Stimulated activated CD4-positive, alpha-beta T cell treated with anti-CD3 and anti-CD28 coated beads, Interleukin-4, amount 100 ng/mL, for 4 hours (primary cell): Measurements from ENCODE around the gene WDR46.
"Not testable (repeated sequence)": the region's sequence is repeated elsewhere in the genome, so short reads cannot be mapped to it uniquely, and the experiment has no call there.

Source experiments
- DNase-seq, 2 experiments: peaks; one replicate each; pipeline ENCODE4 v3.0.0-alpha.2; 2020

Gene WDR46

GRCh38 chr6:33286946-33287914 is 1.8 kb downstream of the WDR46 start:
- DNase-seq, result no peak

DNA sequence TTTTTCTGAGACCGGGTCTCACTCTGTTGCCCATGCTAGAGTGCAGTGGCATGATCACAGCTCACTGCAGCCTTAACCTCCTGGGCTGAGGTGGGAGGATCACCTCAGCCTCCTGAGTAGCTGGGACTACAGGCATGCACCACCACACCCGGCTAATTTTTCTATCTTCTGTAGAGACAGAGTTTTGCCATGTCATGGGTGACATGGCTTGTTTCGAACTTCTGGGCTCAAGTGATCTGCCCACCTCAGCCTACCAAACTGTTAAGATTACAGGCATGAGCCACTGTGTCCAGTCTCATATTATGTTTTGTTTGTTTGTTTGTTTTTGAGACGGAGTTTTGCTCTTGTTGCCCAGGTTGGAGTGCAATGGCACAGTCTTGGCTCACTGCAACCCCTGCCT is 3.8 kb downstream of the WDR46 start:
- not testable (repeated sequence) for DNase-seq

DNA sequence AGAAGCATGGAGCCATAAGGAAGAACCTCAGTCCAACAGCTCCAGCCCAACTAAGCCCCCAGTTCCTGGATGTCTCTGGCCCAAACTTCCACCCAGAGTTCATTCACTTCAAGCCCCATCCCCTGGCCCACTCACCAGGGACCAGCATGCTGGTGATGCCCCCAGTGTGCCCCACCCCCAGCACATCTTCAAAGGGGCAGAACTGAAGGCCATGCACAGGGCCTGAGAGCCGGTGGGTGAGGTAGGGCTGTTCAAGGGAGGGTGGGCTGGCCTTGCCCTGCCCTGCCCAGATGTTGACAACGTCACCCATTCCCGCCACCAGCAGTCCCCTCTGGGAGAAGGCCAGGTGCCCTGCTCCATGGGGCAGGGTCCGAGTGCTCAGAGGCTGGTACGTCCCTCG is 8.5 kb downstream of the WDR46 start:
- DNase-seq, result no peak

- DNase-seq, result no peak
Observed at GRCh38 chr6:33279971-33280511, 9.0 kb downstream of the WDR46 start.

- DNase-seq, result no peak
Observed at GRCh38 chr6:33279257-33279695, 9.8 kb downstream of the WDR46 start.

GRCh38 chr6:33278810-33279209 is 10.2 kb downstream of the WDR46 start:
- no peak for DNase-seq

DNA sequence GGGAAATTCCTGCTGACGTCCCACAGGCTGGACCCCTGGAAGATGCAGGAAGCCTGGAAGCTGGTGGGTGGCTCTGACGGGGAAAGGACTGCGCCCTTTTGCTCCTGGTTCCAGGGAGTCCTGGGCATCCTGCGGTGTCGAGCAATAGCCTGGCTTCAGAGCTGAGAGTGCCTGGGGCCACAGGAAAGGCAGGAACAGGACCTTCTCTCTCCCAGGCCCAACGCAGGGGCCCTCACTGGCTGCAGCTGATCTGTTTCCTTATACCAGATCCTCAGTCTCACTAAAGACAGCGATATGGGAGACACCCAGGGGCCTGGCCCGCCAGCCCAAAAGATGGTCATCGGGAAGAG is 10.7 kb downstream of the WDR46 start:
- no peak for DNase-seq

- DNase-seq, result peak in 1 of 2 experiments; percentile 21
Observed at GRCh38 chr6:33277663-33278391, 11.2 kb downstream of the WDR46 start.

DNA sequence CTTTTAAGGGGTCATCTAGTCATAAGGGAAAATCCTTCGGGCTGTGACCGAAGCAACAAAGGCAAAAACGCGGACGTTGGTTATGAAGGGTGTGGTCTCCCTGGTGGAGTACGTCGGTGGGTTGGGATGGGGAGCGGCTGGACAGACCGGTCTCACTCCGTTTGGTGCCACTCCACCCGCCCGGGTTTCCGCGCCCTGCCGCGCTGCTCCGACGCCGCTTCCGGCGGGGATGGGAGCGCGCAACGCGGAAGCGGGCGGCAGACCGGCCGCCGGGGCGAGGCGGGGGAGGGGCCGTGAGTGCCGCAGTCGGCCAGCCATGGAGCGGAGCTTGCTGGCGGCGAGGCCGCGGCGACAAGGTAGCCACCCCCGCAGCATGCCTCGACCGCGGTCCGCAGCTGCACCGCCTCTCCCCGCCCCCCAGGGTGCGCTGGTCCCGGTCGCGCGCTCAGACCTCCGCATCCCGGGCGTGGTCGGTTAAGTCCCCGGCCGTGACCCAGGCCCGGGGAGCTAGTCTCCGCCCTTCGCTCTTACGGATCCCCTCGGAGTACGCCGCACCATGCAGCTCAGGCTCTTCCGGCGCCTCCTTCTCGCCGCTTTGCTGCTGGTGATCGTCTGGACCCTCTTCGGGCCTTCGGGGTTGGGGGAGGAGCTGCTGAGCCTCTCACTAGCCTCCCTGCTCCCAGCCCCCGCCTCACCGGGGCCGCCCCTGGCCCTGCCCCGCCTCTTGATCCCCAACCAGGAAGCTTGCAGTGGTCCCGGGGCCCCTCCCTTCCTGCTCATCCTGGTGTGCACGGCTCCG is 12.0 kb downstream of the WDR46 start, which contains the start of gene B3GALT4:
TSS of gene B3GALT4 (plus strand) at position 260 of the 799 bp plus-strand sequence. CDS start at position 557, 297 bp downstream.
- peak; percentile 63 to 76 for DNase-seq

GRCh38 chr6:33276581-33276863 is 12.5 kb downstream of the WDR46 start:
- DNase-seq, result no peak

DNA sequence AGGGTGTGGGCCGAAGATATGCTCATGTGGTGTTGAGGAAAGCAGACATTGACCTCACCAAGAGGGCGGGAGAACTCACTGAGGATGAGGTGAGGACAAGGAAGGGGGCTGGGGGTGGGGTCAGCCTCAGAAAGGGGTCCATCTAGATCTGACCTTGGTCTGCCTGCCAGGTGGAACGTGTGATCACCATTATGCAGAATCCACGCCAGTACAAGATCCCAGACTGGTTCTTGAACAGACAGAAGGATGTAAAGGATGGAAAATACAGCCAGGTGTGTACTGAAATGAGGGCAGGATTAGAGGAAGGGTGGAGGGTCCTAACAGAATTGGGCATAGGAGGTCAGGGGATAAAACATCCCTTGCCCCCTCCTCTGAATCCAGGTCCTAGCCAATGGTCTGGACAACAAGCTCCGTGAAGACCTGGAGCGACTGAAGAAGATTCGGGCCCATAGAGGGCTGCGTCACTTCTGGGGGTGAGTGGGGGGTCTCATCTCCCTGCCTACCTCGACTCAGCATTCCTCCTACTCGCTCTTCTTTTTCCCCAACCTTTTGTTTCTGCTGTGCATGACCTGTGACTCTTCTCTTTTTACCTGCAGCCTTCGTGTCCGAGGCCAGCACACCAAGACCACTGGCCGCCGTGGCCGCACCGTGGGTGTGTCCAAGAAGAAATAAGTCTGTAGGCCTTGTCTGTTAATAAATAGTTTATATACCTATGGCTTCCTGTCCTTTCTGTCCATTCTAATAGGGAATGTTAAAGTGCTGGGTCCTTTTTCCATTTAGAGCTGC is 13.1 kb downstream of the WDR46 start:
- not testable (repeated sequence) for DNase-seq

DNA sequence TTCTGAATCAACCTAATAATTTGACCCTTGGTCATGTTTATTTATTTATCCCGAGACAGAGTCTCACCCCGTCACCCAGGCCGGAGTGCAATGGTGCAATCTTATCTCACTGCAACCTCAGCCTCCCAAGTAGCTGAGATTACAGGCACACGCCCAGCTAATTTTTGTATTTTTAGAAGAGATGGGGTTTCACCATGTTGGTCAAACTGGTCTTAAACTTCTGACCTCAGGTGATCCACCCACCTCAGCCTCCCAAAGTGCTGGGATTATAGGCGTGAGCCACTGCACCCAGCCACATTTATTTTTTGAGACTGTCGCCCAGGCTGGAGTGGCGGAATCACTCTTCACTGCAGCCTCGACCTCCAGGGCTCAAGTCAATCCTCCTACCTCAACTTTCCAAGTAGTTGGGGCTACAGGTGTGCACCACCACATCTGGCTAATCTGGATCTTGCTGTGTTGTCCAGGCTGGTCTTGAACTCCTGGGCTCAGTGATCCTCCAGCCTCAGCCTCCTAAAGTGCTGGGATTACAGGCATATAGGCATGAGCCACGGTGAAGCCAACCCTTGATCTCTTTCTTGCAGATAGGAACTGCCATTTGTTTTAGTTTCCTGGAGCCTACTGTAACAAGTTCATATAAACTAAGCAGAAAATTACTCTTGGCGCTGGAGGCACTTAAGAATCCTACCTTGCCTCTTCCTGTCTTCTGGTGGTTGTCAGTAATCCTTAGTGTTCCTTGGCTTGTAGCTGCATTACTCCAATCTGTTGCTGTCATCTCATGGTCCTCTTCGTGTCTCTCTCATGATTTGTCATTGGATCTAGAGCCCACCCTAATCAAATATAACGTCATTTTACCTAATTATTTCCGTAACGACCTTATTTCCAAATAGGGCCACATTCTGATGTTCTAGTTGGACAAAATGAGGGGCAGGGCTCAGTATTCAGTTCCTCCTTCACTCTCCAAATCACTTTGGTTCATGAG is 14.8 kb downstream of the WDR46 start:
- DNase-seq, result no peak

DNA sequence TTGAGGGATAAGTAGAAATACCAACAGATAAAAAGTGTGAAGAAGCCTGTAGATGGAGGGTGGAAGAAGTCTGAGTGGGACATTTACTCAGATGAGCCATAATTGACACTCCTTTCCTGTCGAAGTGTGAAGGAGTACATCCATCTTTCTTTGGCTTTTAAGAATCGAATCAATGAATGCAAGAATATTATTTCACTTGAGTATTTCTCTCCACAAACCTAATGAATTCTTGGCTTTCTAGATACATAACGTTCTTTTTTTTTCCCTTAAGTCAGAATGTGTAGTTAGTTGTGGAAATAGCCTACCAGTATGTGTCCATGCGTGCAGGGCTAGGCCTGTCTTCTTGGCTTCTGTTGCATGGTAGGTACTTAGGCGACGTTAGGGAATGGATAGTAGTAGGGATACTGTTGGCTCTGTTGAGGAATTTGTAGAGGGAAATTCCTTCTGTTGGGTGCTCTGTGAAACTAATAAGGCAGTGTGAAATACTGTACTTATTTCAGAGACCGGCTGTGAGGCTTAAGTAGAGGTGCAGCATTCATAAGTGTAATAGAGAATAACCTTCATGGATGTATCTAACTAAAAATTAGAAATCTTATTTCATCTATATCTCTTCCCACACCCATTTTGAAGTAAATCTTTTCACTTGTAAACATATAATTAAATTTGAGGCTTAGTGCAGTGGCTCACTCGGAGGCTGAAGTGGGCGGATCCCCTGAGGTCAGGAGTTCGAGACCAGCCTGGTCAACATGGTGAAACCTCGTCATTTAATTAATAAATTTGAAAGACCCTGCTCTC is 15.7 kb downstream of the WDR46 start:
- DNase-seq, result no peak

DNA sequence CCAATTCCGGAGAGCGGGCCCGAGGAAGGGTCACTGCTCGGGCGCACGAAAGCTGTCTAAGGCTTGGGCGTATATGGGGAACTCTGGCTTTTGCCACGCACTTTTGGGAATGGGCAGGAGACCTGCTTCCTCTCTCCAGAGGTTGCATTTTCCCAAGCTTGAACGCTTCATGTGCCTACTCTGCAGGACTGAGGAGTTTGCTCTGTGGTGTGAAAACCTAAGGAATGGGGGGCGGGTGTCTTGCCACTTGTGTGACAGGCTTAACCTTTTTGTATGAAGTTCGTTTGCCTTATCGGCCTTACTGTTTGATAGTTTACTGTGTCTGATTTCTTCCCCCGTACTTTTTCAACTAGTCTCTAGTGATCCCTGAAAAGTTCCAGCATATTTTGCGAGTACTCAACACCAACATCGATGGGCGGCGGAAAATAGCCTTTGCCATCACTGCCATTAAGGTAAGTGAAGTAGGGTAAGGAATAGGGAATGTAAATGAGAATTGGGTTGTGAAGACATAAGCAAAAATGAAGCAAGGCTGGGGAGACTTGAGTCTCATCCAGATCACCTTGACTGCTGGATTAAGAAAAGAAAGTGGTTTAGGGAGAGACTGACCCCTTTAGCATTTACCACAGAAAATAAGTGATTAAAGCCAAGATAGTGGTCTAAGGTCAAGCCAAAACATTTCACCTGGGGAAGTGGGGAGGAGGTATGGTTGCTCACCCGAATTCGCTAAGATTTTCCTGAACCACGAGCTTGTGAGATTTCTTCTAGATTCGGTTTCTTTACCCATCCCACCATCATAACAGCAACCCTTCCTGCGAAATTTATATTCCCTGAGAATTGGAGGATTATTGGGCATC is 16.5 kb downstream of the WDR46 start:
- no peak for DNase-seq

DNA sequence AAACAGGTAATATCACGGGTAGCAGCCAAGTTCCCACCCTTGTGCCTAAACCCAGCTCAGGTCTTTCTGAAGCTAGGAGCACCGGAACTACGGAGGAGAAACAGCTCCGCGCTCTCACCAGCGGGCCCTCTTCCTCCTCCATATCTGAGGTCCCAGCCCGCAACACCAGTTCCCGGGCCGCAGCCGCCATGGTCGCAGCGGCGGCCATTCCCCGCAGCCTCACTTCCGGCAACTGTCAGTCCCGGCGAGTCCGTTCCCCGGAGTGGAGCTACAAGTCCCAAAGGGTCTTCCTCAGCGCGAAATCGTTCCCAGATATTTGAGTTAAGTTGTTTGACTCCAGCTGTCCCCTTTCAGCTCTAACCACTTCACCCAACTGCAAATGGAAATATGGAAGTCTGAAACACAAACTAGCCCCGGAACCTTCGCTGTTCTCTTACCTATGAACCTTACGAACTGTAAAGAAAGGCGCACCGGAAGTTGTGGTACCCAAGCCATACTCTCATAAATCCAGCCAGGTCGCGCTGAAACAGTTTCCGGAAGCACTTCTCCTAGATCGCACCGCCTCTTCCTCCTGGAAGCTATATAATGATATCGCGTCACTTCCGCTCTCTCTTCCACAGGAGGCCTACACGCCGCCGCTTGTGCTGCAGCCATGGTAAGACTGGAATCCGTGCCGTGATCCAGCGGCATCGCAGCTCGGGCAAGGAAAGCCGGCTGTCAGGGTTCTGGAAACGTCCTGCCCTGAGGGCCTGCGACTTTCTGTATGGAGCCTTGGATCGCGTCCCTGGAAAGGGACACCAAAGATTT is 17.4 kb downstream of the WDR46 start, which contains the start of the genes RPS18 and VPS52:
TSS of gene RPS18 (plus strand) at position 608 of the 807 bp plus-strand sequence. CDS start at position 653, 45 bp downstream.
TSS of gene VPS52 (minus strand) at position 409 of the 807 bp plus-strand sequence. CDS start at position 208, 201 bp downstream.
- DNase-seq, result peak; percentile 76 to 93

DNA sequence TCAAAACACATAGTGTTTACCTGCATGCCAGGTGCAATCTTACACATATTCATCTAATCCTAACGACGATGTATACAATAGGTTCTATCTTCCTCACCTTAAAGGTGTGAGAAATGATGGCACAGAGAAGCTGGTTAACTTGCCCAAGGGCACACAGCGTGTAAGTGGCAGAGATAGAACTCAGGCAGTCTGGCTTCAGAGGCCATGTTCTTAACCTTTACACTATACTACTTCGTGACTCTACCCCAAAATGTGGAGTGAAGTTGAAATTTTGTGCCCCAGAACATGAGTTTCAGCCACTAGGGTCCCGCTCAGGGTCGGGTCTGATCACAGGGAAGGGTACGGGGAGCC is 17.9 kb downstream of the WDR46 start:
- DNase-seq, result no peak

DNA sequence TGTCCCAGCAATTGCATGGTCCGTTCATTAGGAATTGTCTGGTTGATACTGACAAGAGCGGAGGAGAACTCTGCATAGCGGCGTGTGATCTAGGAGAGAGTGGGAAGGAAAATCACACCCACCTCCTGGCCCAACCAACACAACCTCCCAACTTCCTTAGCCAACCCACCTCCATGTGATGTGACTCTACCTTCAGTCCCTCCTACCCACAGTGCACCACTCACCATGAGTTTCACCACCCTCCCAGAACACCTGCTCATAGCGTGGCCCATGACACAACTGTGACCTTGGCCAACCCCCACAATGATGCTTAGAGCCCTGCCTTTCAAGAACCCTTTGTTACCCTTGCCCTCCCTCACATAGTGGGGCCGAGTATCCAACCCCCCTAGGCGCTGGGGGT is 25.0 kb downstream of the WDR46 start:
- DNase-seq, result no peak

DNA sequence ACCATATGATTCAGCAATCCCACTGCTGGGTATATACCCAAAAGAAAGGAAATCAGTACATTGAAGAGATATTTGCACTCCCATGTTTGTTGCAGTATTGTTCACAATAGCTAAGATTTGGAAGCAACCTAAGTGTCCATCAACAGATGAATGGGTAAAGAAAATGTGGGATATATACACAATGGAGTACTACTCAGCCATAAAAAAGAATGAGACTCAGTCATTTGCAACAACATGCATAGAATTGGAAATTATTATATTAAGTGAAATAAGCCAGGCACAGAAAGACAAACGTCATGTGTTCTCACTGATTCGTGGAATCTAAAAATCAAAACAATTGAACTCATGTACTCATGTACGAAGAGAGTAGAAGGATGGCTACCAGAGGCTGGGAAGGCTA is 26.5 kb downstream of the WDR46 start:
- not testable (repeated sequence) for DNase-seq
